SJCRH30 (cell line): ENCODE data around the gene AOC2. TPM values are rescaled to one million over a fixed set of nuclear protein-coding genes. Genes with fewer than 3 reads are reported as not detected.
"Not testable (repeated sequence)": the region's sequence is repeated elsewhere in the genome, so short reads cannot be mapped to it uniquely, and the experiment has no call there.

Source experiments
- DNase-seq, 2 experiments: peaks; one replicate each; pipeline ENCODE4 v3.0.0-alpha.2; 2015 to 2020
- H3K27ac ChIP-seq: fragments of 250-450 bp; sonication (Bioruptor Pico); 2 replicates; pipeline ENCODE4 v1.5.1; 2020; ENCODE audit warnings: mild to moderate bottlenecking, moderate library complexity
- H3K27me3 ChIP-seq: fragments of 250-450 bp; sonication (Bioruptor Pico); 2 replicates; pipeline ENCODE4 v1.5.1; 2020; ENCODE audit warnings: mild to moderate bottlenecking, moderate library complexity
- H3K36me3 ChIP-seq: fragments of 250-450 bp; sonication (Bioruptor Pico); 2 replicates; pipeline ENCODE4 v1.5.1; 2020; ENCODE audit warnings: mild to moderate bottlenecking, moderate library complexity
- H3K4me1 ChIP-seq: fragments of 250-450 bp; sonication (Bioruptor Pico); 2 replicates; pipeline ENCODE4 v1.5.1; 2020; ENCODE audit warnings: mild to moderate bottlenecking, moderate library complexity
- H3K4me3 ChIP-seq: fragments of 250-450 bp; sonication (Bioruptor Pico); 2 replicates; pipeline ENCODE4 v1.5.1; 2020; ENCODE audit warnings: mild to moderate bottlenecking, moderate library complexity
- H3K9me3 ChIP-seq: fragments of 250-450 bp; sonication (Bioruptor Pico); replicated peaks from 2 replicates; pipeline ENCODE4 v1.5.1; 2020; ENCODE audit warnings: mild to moderate bottlenecking, moderate library complexity
- total RNA-seq: library from RNA; depleted of rRNA; stranded (reverse); fragments of >200 nt; shearing (Covaris generic); gene quantifications from 2 replicates; pipeline ENCODE4 v1.2.3, GENCODE V29; 2014

The AOC2 gene
- total RNA-seq, 1 experiment from 2014 or later, result 1.1 TPM

GRCh38 chr17:42878123-42878880, 33.9 kb downstream of the AOC2 start:
- DNase-seq, result no peak
- no peaks in the 10 kb centered on the region for H3K9me3 ChIP-seq
- H3K36me3 ChIP-seq, result no peaks in the 10 kb centered on the region
- peaks cover 17% of the 10 kb centered on the region for H3K27me3 ChIP-seq
- H3K4me1 ChIP-seq, result no peaks in the 10 kb centered on the region
- no peak overlapping the region for H3K27ac ChIP-seq
- H3K4me3 ChIP-seq, result no peak overlapping the region

GRCh38 chr17:42878924-42879595, 34.7 kb downstream of the AOC2 start:
- no peak overlapping the region for H3K4me3 ChIP-seq
- no peaks in the 10 kb centered on the region for H3K9me3 ChIP-seq
- H3K36me3 ChIP-seq, result no peaks in the 10 kb centered on the region
- no peaks in the 10 kb centered on the region for H3K4me1 ChIP-seq
- no peak overlapping the region for H3K27ac ChIP-seq
- peaks cover 20% of the 10 kb centered on the region for H3K27me3 ChIP-seq
- DNase-seq, result no peak

GRCh38 chr17:42879596-42879985, 35.2 kb downstream of the AOC2 start:
- Histone ChIP-seq H3K27me3 (peaks cover 20% of the 10 kb centered on the region), H3K4me3 (no peak overlapping the region), H3K27ac (no peak overlapping the region), H3K36me3 (no peaks in the 10 kb centered on the region), H3K9me3 (no peaks in the 10 kb centered on the region), H3K4me1 (no peaks in the 10 kb centered on the region)
- DNase-seq, result no peak

- no peaks in the 10 kb centered on the region for H3K9me3 ChIP-seq
- H3K27me3 ChIP-seq, result peaks cover 20% of the 10 kb centered on the region
- H3K4me3 ChIP-seq, result no peak overlapping the region
- no peak for DNase-seq
- no peaks in the 10 kb centered on the region for H3K4me1 ChIP-seq
- no peak overlapping the region for H3K27ac ChIP-seq
- no peaks in the 10 kb centered on the region for H3K36me3 ChIP-seq
Observed at GRCh38 chr17:42880776-42881310, 36.5 kb downstream of the AOC2 start.

DNA sequence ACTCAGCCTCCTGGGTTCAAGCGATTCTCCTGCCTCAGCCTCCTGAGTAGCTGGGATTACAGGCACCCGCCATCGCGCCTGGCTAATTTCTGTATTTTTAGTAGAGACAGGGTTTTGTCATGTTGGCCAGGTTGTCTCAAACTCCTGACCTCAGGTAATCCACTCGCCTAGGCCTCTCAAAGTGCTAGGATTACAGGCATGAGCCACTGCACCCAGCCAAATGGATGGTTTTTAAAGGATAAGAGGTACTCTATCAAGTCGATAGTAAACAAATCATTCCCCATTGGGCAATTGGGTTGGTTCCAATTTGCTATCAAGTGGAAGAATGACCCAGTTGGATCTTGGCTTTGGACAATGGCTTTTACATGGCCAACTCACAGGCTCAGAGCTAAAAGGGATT, 37.3 kb downstream of the AOC2 start:
- H3K36me3 ChIP-seq, H3K9me3 ChIP-seq, H3K27ac ChIP-seq, H3K4me3 ChIP-seq, H3K4me1 ChIP-seq, DNase-seq: not testable (repeated sequence)
- peaks cover 20% of the 10 kb centered on the region for H3K27me3 ChIP-seq

- H3K9me3 ChIP-seq, result no peaks in the 10 kb centered on the region
- H3K4me1 ChIP-seq, result no peaks in the 10 kb centered on the region
- H3K27ac ChIP-seq, result no peak overlapping the region
- no peak overlapping the region for H3K4me3 ChIP-seq
- H3K36me3 ChIP-seq, result no peaks in the 10 kb centered on the region
- no peak for DNase-seq
- H3K27me3 ChIP-seq, result peaks cover 20% of the 10 kb centered on the region
Observed at GRCh38 chr17:42882166-42882565, 37.8 kb downstream of the AOC2 start.

DNA sequence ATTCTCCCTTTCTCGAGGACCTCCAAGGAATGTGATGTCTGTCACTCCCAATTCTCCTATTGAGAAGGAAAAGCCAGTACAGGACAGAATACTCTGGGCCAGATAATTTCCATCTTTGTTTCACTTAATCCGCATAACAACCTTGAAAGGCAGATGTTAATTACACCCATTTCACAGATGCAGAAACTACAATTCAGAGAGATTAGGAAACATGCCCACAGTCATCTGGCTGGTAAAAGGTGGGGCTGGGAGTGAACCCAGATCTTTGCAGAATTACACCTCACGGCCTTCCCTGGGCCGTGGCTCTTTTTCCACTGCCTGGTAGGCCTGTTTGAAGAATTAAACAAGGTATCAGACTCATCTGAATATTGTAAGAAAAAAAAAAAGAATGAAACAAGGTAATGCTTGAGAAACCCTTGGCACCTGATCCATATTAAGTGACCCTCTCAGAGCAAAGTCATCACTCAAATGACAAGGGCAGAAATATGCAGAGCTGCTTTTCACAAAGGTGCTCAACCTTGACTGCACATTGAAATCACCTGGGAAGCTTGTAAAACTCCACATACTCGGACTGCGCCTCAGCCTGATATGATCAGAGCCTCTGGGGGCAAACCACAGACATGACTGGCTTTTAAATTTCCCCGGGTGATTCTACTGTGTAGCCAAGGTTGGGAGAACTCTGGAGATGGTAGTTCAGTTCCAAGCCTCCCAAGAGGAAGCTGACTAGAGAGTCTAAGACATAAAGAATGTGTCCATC, 39.6 kb downstream of the AOC2 start:
- Histone ChIP-seq H3K4me1 (no peaks in the 10 kb centered on the region), H3K27ac (no peak overlapping the region), H3K36me3 (no peaks in the 10 kb centered on the region), H3K4me3 (no peak overlapping the region), H3K9me3 (no peaks in the 10 kb centered on the region), H3K27me3 (peaks cover 10% of the 10 kb centered on the region; the same call in 1 of the 2 replicates)
- DNase-seq, result no peak

DNA sequence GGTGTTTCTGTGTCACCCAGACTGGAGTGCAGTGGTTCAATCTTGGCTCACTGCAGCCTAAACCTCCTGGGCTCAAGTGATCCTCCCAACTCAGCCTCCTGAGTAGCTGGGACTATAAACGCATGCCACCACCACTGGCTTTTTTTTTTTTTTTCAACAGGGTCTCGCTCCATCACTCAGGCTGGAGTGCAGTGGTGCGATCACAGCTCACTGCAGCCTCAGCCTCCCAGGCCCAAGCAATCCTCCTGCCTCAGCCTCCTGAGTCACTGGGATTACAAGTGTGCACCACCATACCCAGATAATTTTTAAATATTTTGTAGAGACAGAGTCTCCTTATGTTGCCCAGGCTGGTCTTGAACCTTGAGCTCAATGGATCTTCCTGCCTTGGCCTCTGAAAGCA, 41.4 kb downstream of the AOC2 start:
- not testable (repeated sequence) for H3K27me3 ChIP-seq, H3K9me3 ChIP-seq, H3K4me3 ChIP-seq, H3K4me1 ChIP-seq, H3K27ac ChIP-seq, DNase-seq, H3K36me3 ChIP-seq

DNA sequence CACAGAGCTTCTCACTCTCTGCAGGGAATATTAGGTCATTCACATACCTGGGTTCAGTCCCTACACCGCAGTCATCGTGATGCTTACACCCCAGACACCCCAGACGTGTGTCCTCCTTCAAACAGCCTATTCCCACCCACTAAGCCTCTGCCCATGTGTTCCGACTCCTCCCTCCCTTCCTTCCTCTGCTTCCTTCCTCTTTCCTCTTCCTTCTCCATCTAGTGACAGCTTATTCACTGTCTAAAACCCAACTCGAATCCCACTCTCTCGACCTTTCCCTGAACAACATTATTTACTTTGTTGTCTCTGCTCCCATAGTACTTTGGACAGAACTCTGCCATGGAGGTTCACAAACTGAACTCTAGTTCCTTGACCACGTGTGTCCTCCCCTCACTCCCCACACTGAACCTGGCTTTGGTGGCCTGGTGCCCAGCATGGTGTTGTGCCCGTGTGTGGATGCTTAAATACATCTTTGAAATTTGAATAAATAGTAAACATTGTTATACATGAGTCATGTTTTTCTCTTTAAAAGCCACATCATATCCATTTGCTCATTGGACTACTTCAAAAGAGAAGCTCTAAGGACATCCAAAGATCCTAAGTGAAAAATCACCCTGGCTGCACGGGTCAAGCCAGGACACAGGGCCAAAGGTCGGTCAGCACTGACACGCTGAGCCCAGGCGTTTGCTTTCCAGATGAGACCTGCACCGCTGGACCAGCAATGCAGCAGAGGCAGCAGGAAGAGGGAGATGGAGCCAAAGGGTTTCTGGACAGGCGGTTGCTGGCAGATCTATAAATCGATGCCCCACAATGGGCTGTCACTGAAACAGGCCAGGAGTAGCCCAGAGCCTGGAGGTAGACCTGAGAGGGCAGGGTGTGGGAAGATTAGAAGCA, 42.1 kb downstream of the AOC2 start:
- DNase-seq, result no peak
- Histone ChIP-seq H3K9me3 (no peaks in the 10 kb centered on the region), H3K27ac (no peak overlapping the region), H3K36me3 (no peaks in the 10 kb centered on the region), H3K4me3 (no peak overlapping the region), H3K4me1 (no peaks in the 10 kb centered on the region), H3K27me3 (peaks cover 13% of the 10 kb centered on the region; the same call in 1 of the 2 replicates)

DNA sequence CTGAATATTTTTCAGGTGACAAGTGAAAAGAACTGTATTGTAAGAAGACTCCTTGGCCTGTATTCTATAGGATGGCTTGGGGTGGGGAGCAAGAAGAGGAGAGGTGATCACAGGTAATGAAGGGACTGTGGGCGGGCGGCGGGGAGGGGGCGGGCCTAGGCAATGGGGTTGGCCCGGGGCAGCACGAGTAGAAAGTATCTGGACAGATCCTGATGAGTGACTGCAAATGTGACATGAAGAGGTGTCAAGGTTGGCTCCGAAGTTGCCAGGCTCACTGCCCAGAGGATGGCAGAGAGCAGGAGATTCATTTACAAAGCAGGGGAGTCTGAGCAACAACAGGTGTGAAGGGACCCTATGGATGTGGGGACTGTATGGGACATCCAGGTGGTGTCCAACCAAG, 45.4 kb downstream of the AOC2 start:
- Histone ChIP-seq H3K9me3 (no peaks in the 10 kb centered on the region), H3K27ac (no peak overlapping the region), H3K27me3 (peaks cover 9% of the 10 kb centered on the region; the same call in 1 of the 2 replicates), H3K4me3 (no peak overlapping the region), H3K4me1 (no peaks in the 10 kb centered on the region), H3K36me3 (no peaks in the 10 kb centered on the region)
- DNase-seq, result no peak

GRCh38 chr17:42891539-42892152, 47.3 kb downstream of the AOC2 start:
- Histone ChIP-seq H3K4me3 (no peak overlapping the region), H3K27ac (no peak overlapping the region), H3K9me3 (no peaks in the 10 kb centered on the region), H3K27me3 (peaks cover 9% of the 10 kb centered on the region; the same call in 1 of the 2 replicates), H3K4me1 (no peaks in the 10 kb centered on the region), H3K36me3 (no peaks in the 10 kb centered on the region)
- peak; percentile 9 to 12 for DNase-seq

DNA sequence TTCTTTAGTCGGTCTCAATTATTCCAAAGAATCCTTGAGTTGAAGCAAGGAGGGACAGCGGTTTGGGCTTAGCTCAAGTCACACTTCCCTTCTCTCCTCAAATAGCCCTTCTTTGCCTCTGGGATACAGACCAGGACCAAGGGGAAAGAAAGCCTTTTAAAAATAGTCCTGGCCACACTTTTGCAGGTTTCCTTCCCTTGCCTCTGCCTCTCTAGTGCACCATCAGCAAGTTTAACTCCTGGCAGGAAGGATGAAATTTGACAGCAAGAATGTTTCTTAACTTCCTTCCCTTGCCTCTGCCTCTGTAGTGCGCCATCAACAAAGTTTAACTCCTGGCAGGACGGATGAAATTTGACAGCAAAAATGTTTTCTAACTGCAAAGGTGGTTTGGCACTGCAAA, 49.0 kb downstream of the AOC2 start:
- DNase-seq, result no peak
- H3K27me3 ChIP-seq, result peaks cover 9% of the 10 kb centered on the region; the same call in 1 of the 2 replicates
- no peaks in the 10 kb centered on the region for H3K9me3 ChIP-seq
- no peaks in the 10 kb centered on the region for H3K36me3 ChIP-seq
- H3K4me3 ChIP-seq, result no peak overlapping the region
- H3K27ac ChIP-seq, result no peak overlapping the region
- no peaks in the 10 kb centered on the region for H3K4me1 ChIP-seq

GRCh38 chr17:42894283-42895184, 50.2 kb downstream of the AOC2 start:
- Histone ChIP-seq H3K36me3 (no peaks in the 10 kb centered on the region), H3K27ac (no peak overlapping the region), H3K9me3 (no peaks in the 10 kb centered on the region), H3K4me3 (no peak overlapping the region), H3K27me3 (peaks cover 9% of the 10 kb centered on the region; the same call in 1 of the 2 replicates), H3K4me1 (no peaks in the 10 kb centered on the region)
- no peak for DNase-seq
